HT-29 (cell line): Measurements from ENCODE around the gene EXOC5. TPM values are rescaled to one million over a fixed set of nuclear protein-coding genes. Genes with fewer than 3 reads are reported as not detected.
"Not testable (repeated sequence)": the region's sequence is repeated elsewhere in the genome, so short reads cannot be mapped to it uniquely, and the experiment has no call there.

Experiments
- DNase-seq: peaks from one replicate; pipeline ENCODE4 v3.0.0-alpha.2; 2015; ENCODE audit warnings: low spot score
- total RNA-seq: library from RNA; depleted of rRNA; stranded (reverse); fragments of >200 nt; shearing (Covaris generic); gene quantifications from 2 replicates; pipeline ENCODE4 v1.2.3, GENCODE V29; 2014

The EXOC5 gene
- total RNA-seq, 1 experiment from 2014 or later: 15.0 TPM

GRCh38 chr14:57258221-57258620, 10.5 kb downstream of the EXOC5 start:
- DNase-seq: not testable (repeated sequence)

DNA sequence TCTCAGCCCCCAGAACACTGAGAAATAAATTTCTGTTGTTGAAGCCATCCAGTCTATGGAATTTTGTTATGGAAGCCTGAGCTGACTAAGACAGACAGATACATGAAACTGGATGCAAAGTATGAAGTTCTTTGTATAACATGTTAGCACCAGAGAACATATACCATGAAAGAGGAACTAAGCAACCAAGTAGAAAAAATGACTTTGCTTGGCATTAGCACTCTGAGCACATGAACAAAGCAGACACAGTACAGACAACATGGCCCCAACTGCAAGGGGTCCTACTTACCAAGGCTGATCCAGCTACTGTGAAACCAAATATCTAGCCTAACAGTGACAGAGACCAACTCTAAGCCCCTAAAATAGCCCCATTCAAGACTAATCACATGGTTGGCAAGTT, 13.8 kb downstream of the EXOC5 start:
- no peak for DNase-seq

DNA sequence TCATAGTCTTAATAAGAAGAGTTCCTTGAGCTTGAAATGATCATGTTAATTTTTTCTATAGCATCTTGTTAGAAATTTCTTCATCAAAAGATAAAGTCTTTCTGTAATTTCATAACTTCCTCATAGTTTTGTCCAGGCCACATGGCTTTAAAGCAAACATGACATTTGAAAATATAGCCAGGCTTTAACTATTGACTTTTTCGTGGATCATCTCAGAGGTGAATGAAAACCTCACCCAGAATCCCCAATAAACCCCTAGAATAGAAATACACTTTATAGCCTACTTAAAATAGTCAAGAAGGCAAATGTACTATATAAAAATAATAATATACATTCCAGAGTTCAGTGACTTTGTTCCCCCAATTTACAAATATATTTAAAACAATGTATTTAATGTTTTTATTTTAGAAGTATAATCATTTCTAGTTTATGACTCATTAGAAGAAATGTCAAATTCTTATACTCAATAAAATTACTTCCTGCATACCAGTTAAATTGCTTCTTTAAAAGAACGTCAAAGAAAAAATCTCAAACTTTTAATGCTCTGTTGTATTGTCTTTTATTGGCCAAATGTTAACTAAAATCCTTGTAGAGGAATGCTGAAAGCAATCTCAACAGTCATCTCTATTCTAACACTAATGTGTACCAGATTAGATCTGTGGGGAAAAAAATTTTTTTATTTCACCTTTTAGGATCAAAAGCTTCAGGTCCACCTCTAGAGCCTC, 21.6 kb downstream of the EXOC5 start:
- DNase-seq: no peak

DNA sequence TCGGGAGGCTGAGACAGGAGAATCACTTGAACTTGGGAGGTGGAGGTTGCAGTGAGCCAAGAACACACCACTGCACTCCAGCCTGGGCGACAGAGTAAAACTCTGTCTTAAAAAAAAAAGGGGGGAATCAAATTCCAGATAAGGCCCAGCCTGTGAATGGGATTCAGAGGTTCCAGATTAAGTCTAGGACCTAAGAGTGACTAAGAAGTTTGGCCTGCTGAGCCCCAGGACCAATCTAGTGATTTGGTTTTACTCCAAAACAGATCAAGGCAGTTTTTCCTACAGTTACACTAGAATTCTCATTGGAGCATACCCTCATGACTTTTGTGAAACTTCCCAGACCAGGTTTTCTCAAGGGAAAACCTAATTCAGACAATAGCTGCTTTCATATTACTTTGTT, 22.8 kb downstream of the EXOC5 start:
- DNase-seq: no peak

DNA sequence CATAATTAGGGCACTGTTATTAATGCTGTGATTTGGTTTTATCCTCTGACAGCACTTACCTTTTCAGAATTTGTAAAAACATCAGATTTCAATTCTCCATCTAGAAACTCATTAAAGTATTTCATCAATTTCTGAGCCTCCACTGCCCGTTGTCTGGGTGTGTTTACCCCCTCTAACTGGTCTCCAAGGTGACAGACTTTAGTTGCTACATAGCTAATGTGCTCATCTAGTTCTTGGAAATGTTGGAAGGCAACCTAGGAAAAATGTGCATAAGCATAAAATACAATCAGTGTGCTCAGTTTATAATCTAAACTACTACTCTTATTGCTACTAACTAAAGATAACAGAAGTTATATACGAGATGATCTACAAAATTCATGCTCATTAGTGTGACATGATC, 24.6 kb downstream of the EXOC5 start:
- DNase-seq: no peak

GRCh38 chr14:57243320-57243719, 25.4 kb downstream of the EXOC5 start:
- no peak for DNase-seq

- not testable (repeated sequence) for DNase-seq
Observed at GRCh38 chr14:57240115-57240514, 28.6 kb downstream of the EXOC5 start.

- DNase-seq: no peak
Observed at GRCh38 chr14:57232006-57232405, 36.7 kb downstream of the EXOC5 start.

DNA sequence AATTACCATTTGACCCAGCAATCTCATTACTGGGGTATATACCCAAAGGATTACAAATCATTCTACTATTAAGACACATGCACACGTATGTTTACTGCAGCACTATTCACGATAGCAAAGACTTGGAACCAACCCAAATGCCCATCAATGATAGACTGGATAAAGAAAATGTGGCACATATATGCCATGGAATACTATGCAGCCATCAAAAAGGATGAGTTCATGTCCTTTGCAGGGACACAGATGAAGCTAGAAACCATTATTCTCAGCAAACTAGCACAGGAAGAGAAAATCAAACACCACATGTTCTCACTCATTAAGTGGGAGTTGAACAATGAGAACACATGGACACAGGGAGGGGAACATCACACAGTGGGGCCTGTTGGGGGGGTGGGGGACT, 40.4 kb downstream of the EXOC5 start:
- not testable (repeated sequence) for DNase-seq

- no peak for DNase-seq
Observed at GRCh38 chr14:57227083-57227482, 41.6 kb downstream of the EXOC5 start.

DNA sequence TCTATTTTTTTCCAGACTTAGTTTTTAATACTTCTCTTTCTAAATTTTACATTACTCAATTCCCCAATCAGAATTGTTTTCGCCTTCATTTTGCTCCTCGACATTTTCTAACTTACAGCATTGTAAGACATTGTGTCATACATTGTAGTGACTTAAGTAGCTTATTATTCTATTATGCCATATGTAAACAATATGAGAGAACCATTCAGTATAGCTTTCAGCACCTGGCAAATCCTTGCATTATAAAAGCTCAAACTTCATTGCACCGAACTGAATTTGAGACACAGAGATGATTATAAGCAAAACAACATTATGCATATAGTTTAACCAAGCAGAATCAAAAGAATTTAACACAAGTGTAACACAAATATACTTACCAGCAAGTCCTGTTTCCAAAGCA, 46.8 kb downstream of the EXOC5 start:
- no peak for DNase-seq

GRCh38 chr14:57212919-57213318, 55.8 kb downstream of the EXOC5 start:
- no peak for DNase-seq

DNA sequence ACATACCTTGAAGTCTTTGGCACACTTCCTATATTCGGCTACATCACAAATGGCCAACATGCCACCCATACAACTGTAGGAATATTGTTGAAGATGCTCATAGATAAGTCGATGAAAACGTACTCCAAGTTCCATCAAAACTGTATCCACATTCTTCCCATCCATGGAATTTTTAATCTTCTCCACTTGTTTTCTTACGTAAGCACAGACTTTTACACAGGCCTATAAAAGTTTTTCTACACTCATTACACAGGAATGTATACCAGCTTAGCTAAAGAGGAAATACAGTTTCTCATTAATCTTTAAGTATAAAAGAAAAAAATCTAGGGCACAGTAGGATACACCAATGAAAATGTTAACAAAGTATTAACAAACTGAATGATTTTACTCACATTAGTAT, 59.1 kb downstream of the EXOC5 start:
- DNase-seq: no peak

DNA sequence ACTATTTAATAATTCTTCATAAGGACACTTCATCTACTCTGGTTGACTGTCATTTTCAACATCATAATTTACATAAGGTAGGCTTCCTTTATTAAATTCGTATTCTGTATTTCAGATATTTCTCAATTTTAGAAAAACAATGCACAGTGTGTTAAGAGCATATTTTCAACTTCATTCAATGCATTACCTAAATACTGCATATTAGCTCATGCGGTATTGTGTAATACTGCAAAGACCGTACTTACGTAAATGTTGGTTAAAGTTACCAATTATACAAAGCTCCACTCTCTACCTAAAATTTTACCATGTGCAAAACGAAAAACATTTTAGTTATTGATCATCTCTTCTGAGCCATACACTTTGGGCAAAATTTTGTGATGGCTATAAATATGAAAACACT, 62.8 kb downstream of the EXOC5 start:
- DNase-seq: no peak

GRCh38 chr14:57202672-57203071, 66.0 kb downstream of the EXOC5 start:
- DNase-seq: not testable (repeated sequence)

DNA sequence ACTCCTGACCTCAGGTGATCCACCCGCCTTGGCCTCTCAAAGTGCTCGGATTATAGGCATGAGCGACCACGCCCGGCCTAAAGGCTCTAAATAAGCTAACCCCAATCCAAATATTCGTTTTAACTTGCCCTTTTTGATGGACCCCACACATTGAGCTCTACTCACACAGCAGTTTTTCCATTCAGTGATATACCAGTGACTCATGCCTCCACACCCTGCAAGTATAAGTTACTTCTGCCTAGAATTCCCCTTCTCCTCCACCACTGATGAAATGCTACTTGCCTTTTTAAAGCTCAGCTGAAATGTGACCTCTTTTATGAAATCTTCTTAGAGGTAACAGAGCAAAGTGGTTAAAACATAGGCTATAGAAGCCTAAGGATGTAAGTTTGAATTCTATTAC, 68.8 kb downstream of the EXOC5 start:
- no peak for DNase-seq

DNA sequence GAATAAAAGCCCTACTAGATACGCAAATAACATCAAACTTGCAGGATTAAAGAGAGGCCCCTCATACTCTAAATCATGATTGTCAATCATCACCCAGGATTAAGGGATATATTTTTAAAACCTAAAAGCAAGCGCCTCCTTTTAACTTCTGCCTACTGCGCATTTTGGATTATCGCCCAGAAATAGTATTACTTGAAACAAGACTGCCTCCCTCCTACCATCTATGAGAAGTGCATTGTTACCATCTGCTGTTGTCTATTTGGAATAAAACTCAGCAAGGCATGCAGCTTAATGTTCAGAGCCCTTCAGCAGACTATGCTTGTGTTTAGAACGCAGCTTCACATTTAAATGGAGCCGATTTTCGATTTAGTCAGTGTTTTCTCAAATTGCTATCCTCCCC, 79.6 kb downstream of the EXOC5 start:
- peak; percentile 24 for DNase-seq

DNA sequence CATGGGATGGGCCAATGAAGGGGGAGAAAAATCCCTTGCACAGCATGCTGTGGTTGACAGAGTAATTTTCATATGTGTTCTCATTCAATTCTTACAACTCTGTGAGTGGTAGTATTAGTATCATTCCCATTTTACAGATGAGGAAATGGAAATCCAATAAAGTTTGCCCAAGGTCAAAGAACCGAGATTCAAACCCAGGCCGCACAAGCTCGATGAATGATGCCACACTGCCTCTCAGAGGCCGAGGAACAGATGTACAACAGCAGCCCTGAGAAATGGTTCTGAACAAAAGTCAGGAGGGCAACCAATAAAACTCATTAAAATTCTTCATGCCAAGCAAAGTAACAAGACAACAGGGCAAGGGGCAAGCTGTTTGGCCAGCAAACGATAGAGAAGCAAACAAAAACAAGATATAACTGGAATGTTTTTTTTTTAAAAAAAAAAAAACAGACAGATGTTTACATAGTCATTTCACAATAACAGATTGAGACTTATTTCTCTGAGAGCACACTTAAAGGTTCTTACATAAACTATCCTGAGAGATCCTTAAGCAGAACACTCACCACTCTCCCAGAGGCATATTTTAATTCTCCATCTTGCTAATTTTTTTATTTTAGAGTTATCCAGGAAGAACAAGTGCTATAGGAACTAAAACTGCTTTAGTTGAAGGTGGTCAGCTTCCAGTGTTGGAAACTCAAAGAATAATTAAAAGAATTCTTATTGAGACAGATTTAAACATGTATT, 85.8 kb downstream of the EXOC5 start:
- peak; percentile 23 for DNase-seq

DNA sequence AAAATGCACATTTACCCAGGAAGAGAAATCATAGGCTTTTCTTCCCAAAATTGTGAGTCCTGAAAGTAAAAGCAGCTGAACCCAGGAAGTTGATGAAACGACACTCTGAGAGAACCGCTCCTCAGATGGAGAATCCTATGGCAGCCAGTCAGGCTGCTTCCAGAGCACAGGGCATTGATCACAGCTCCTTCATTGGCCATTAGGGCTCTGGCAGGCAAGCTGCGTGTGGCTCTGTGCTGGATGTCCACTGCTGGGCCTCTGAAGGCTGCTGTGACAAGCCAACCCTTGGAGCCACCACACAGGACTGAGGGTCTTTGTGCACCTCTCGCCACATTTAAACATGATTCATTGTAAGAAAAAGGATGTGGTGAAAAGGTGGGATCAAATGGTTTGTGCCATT, 89.4 kb downstream of the EXOC5 start:
- no peak for DNase-seq

GRCh38 chr14:57174466-57174865, 94.2 kb downstream of the EXOC5 start:
- DNase-seq: no peak

DNA sequence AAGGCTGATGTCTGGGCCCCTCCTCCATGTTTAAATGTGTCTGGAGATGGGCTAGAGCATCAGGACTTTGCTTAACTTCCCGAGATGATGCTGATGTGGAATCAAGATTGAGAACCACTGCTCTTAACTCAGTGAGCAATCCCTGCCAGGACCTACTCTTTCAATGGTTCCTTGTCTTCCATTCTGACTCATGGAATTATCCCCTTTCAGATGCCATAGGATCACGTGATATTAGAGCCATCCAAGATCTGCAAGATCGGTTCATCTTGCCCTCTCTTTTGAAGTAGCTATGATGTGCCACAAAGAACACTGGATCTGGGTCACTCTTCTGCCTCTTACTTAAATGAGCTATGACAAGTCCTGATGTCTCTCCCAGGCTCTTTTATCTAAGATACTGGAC, 96.8 kb downstream of the EXOC5 start:
- DNase-seq: no peak

- DNase-seq: no peak
Observed at GRCh38 chr14:57171363-57171762, 97.3 kb downstream of the EXOC5 start.

- no peak for DNase-seq
Observed at GRCh38 chr14:57169901-57170300, 98.8 kb downstream of the EXOC5 start.
